ENCODE measurements around the gene PARP4. TPM values are rescaled to one million over a fixed set of nuclear protein-coding genes. Genes with fewer than 3 reads are reported as not detected.

The PARP4 gene
- total and polyA plus RNA-seq, 2 of the 13 experiments (the other 11 are each of a cell fraction or from before 2014, with no cell fraction given) = 40.5 to 42.6 TPM

DNA sequence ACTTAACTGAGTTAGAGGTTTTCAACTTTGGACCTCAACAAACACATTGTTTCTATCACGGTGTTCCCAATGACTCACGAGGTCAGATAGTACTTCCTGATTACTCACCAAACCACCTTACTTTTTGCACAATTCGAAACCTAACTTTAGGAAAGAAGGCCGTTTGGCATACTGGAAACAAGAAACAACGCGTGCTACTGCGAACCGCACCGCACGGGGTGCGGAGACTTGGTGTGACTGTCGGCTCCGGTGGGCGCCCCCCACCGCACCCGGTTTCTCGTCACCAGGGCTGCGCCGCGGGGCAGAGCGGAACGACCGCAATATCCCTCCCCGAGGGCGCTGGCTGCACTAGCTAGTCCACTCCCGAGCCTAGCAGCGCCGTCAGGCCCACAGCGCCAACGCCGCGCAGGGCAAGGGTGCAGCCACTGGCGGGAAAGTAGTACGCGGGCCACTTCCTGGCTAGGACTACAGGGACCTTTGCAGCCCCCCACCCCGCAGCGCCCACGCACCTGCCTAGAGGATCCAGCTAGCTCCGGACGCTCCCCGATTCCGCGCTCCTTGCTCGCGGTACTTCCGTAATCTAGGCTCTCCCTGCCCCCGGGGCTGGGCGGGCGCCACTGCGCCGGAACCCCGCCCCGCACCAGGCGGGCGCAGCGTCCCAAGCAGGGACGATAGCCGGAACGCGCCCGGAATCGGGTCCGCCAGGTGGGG is at the start of gene PARP4 (continued):
- TF ChIP-seq ARID5B (CRISPR knock-in tag; IDR thresholded peaks at IDR 0.05) (peak; percentile 73), REXO4 (CRISPR knock-in tag; IDR thresholded peaks at IDR 0.05; ENCODE audit: borderline replicate concordance) (no peak), ETV6 (CRISPR knock-in tag; conservative IDR thresholded peaks at IDR 0.05) (peak; percentile 34; the same call in 1 of the 2 replicates), ZNF644 (CRISPR knock-in tag; IDR thresholded peaks at IDR 0.05; ENCODE audit: low read depth) (no peak), SNAI1 (CRISPR knock-in tag; IDR thresholded peaks at IDR 0.05; ENCODE audit: borderline replicate concordance) (0 out of 2 replicates have a peak, but pooled peaks have one; percentile 24), NR1H2 (CRISPR knock-in tag; IDR thresholded peaks at IDR 0.05; ENCODE audit: borderline replicate concordance, low read depth) (peak; percentile 45; the same call in 1 of the 2 replicates), CREB1 (IDR thresholded peaks at IDR 0.05) (peak; percentile 70), CREB1 (CRISPR knock-in tag; IDR thresholded peaks at IDR 0.05) (peak; percentile 71), EHMT2 (IDR thresholded peaks at IDR 0.05; ENCODE audit: borderline replicate concordance, low read depth, low read length) (no peak), ZNF589 (CRISPR knock-in tag; conservative IDR thresholded peaks at IDR 0.05) (no peak), PHF21A (CRISPR knock-in tag; IDR thresholded peaks at IDR 0.05) (peak; percentile 72), ZNF235 (CRISPR knock-in tag; IDR thresholded peaks at IDR 0.05; ENCODE audit: borderline replicate concordance) (peak; percentile 47; the same call in 1 of the 2 replicates), U2AF2 (IDR thresholded peaks at IDR 0.05; ENCODE audit: low read depth, low read length) (no peak), HNRNPLL (IDR thresholded peaks at IDR 0.05; ENCODE audit: low read depth, low read length, poor library complexity, severe bottlenecking) (peak; percentile 99), ELF4 (CRISPR knock-in tag; IDR thresholded peaks at IDR 0.05; ENCODE audit: borderline replicate concordance) (peak; percentile 74), CERS6 (CRISPR knock-in tag; IDR thresholded peaks at IDR 0.05) (no peak), ZBTB7A (CRISPR knock-in tag; IDR thresholded peaks at IDR 0.05) (peak; percentile 82), YY1 (IDR thresholded peaks at IDR 0.05; ENCODE audit: insufficient read depth, insufficient replicate concordance, low read depth, low read length) (peak; percentile 66), FOSL2 (CRISPR knock-in tag; IDR thresholded peaks at IDR 0.05) (peak; percentile 95)
- TF ChIP-seq, protein P1, sequence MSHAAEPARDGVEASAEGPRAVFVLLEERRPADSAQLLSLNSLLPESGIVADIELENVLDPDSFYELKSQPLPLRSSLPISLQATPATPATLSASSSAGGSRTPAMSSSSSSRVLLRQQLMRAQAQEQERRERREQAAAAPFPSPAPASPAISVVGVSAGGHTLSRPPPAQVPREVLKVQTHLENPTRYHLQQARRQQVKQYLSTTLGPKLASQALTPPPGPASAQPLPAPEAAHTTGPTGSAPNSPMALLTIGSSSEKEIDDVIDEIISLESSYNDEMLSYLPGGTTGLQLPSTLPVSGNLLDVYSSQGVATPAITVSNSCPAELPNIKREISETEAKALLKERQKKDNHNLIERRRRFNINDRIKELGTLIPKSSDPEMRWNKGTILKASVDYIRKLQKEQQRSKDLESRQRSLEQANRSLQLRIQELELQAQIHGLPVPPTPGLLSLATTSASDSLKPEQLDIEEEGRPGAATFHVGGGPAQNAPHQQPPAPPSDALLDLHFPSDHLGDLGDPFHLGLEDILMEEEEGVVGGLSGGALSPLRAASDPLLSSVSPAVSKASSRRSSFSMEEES (CRISPR knock-in tag; IDR thresholded peaks at IDR 0.05) = peak; percentile 79
- TF ChIP-seq, protein P2, sequence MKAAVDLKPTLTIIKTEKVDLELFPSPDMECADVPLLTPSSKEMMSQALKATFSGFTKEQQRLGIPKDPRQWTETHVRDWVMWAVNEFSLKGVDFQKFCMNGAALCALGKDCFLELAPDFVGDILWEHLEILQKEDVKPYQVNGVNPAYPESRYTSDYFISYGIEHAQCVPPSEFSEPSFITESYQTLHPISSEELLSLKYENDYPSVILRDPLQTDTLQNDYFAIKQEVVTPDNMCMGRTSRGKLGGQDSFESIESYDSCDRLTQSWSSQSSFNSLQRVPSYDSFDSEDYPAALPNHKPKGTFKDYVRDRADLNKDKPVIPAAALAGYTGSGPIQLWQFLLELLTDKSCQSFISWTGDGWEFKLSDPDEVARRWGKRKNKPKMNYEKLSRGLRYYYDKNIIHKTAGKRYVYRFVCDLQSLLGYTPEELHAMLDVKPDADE (CRISPR knock-in tag; IDR thresholded peaks at IDR 0.05) = 0 out of 2 replicates have a peak, but pooled peaks have one; percentile 53
